Psoas muscle (tissue), 8 donors: ENCODE data around the gene FHAD1. TPM values are rescaled to one million over a fixed set of nuclear protein-coding genes. Genes with fewer than 3 reads are reported as not detected.
"Not testable (repeated sequence)": the region's sequence is repeated elsewhere in the genome, so short reads cannot be mapped to it uniquely, and the experiment has no call there.

Source experiments
- ATAC-seq, 4 donors: fragments of 200-7000 bp; cut with Tn5 transposase; one replicate each; pipeline ENCODE4 v1.9.1; 2020; ENCODE audit warnings: moderate library complexity in 3 of 4, mild to moderate bottlenecking in 2 of 4
- DNase-seq, 2 donors: peaks; one replicate each; pipeline ENCODE4 v3.0.0-alpha.2; 2020
- H3K27ac ChIP-seq: fragments of 200-600 bp; one replicate; pipeline ENCODE4 v1.8.0; 2022
- H3K27me3 ChIP-seq, 3 donors: fragments of 200-600 bp in 1 of 3; one replicate each; pipeline versions ENCODE4 v1.6.1 to v1.8.0; 2013 to 2022; ENCODE audit warnings: low read length in 2 of 3, mild to moderate bottlenecking in 2 of 3, moderate library complexity in 1 of 3; ENCODE audit not compliant: insufficient read depth in 3 of 3
- H3K36me3 ChIP-seq, 2 donors: fragments of 200-600 bp in 1 of 2; one replicate each; pipeline versions ENCODE4 v1.6.1 to v1.8.0; 2013 to 2022; ENCODE audit warnings: low read depth in 1 of 2, mild to moderate bottlenecking in 1 of 2, moderate library complexity in 1 of 2; ENCODE audit not compliant: insufficient read depth in 1 of 2
- H3K4me1 ChIP-seq: fragments of 200-600 bp; one replicate; pipeline ENCODE4 v1.8.0; 2022
- H3K4me3 ChIP-seq: fragments of 200-600 bp; one replicate; pipeline ENCODE4 v1.8.0; 2022; ENCODE audit warnings: mild to moderate bottlenecking
- H3K9me3 ChIP-seq: fragments of 200-600 bp; one replicate; pipeline ENCODE4 v1.8.0; 2022
- WGBS, 3 donors: extraction: QIAGEN DNeasy Blood & Tissue Kit; methylation state at CpG; one replicate each; pipeline versions ENCODE4 v1.1.6 to v1.1.7; 2013; 5-methylcytosine and 5-hydroxymethylcytosine counted together
- intact Hi-C, 2 donors: fragments of 100-400 bp; cut with DNase I; formaldehyde crosslinking; loops; one replicate each; pipeline versions ENCODE4 v1.11.0 to v1.14.2; 2022
- polyA plus RNA-seq, 3 donors: library from polyadenylated mRNA; stranded (reverse); fragments of 200-250 nt; gene quantifications; one replicate each; pipeline ENCODE4 v1.2.3, GENCODE V29; 2013
- total RNA-seq, 4 donors: library from RNA; stranded (reverse); fragmentation: NEBNext Ultra II Directional in 2 of 4; extraction: Animal tissue kit (Norgen Biotek cat#: 25700) in 2 of 4; gene quantifications; one replicate each; pipeline versions ENCODE4 v1.2.1 to v1.2.4, GENCODE V29; 2021 to 2023
- TF ChIP-seq, protein P1 (sequence below): fragments of 200-600 bp; IDR thresholded peaks from one replicate; pipeline ENCODE4 v1.8.0; 2022; ENCODE audit warnings: antibody characterized with exemption
- donor health status: healthy with polysubstance abuse.
- donor health status: DM: no; HTN: no; CAD: no; lungs with moderate emphysema.
- donor health status: Bipolar disorder and iron deficiency.
- donor health status: healthy.
- donor health status: DM: yes; HTN: yes; CAD: no.
- donor health status: DM: no; HTN: no; CAD: no.
- donor health status: DM: no; HTN: no; CAD: no.
- donor health status: DM: yes; HTN: yes; CAD: no.

Gene FHAD1
- total and polyA plus RNA-seq, 7 donors: 0.03 to 0.24 (median 0.06) TPM; not detected in 4

GRCh38 chr1:15384301-15384901 is 137.4 kb downstream of the FHAD1 start:
- intact Hi-C loops: no loop called here
- Histone ChIP-seq H3K4me1 (no peaks in the 10 kb centered on the region), H3K27me3 (peaks cover 0 to 41% (median 0%) of the 10 kb centered on the region in 3 donors), H3K27ac (no peak overlapping the region), H3K4me3 (no peak overlapping the region), H3K36me3 (no peaks in the 10 kb centered on the region), H3K9me3 (no peaks in the 10 kb centered on the region)
- DNase-seq: no peak
- 67 to 73% (median 67%) methylated on average over 20 of the region's 20 CpGs for WGBS, 3 donors
- TF ChIP-seq, protein P1, sequence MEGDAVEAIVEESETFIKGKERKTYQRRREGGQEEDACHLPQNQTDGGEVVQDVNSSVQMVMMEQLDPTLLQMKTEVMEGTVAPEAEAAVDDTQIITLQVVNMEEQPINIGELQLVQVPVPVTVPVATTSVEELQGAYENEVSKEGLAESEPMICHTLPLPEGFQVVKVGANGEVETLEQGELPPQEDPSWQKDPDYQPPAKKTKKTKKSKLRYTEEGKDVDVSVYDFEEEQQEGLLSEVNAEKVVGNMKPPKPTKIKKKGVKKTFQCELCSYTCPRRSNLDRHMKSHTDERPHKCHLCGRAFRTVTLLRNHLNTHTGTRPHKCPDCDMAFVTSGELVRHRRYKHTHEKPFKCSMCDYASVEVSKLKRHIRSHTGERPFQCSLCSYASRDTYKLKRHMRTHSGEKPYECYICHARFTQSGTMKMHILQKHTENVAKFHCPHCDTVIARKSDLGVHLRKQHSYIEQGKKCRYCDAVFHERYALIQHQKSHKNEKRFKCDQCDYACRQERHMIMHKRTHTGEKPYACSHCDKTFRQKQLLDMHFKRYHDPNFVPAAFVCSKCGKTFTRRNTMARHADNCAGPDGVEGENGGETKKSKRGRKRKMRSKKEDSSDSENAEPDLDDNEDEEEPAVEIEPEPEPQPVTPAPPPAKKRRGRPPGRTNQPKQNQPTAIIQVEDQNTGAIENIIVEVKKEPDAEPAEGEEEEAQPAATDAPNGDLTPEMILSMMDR: no peak
- no peak for ATAC-seq

DNA sequence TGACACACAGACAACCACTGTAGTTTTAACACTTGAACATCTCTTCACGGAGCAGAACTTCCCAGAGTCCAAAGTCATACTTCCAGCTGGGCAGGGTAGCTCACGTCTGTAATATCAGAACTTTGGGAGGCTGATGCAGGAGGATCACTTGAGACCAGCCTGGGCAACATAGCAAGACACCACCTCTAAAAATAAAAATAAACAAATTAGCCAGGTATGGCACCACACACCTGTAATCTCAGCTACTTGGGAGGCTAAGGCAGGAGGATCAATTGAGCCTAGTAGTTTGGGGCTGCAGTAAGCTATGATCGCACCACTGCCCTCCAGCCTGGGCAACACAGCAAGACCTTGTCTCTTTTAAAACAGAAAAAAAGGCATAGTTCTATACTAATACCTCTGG is 138.4 kb downstream of the FHAD1 start:
- TF ChIP-seq, protein P1: no peak
- Histone ChIP-seq H3K27me3 (peaks cover 0 to 46% (median 0%) of the 10 kb centered on the region in 3 donors), H3K9me3 (no peaks in the 10 kb centered on the region), H3K4me1 (no peaks in the 10 kb centered on the region), H3K4me3 (no peak overlapping the region), H3K27ac (no peak overlapping the region), H3K36me3 (no peaks in the 10 kb centered on the region)
- WGBS, 3 donors: 94 to 95% (median 94%) methylated on average over 3 of the region's 3 CpGs
- DNase-seq (no peak), ATAC-seq (no peak)
- intact Hi-C loops: no loop called here

DNA sequence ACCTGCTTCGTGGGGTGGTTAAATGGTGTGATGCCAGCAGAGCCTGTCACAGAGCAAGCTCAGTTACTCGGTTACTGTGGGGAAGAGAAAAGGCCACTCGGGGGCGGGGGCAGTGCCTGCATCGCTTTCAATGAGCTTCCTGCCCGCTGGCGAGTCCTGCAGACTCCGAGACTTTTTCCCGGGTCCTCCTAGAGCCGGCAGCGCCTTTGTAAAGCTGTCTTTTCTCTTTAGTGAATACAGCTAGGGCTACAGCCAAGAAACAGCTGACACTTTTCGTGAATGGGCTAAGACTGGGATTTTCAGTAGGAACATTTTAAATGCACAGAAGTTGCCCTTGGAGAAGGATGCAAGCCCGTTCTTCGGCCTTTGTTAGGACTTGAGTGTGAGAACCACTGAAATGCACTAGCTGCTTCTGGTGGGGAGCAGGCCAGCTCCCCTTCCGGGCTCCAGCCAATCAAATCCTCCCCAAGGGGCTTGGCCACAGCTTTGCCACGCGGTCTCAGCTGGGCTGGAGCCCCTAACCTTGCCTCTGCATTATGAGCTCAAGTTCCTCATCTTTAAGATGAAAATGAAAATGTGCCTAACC is 139.2 kb downstream of the FHAD1 start:
- ATAC-seq: no peak
- H3K4me1 ChIP-seq: no peaks in the 10 kb centered on the region
- H3K9me3 ChIP-seq: no peaks in the 10 kb centered on the region
- intact Hi-C loops: no loop called here
- TF ChIP-seq, protein P1: no peak
- no peaks in the 10 kb centered on the region for H3K36me3 ChIP-seq
- peaks cover 0 to 46% (median 0%) of the 10 kb centered on the region in 3 donors for H3K27me3 ChIP-seq
- H3K4me3 ChIP-seq: no peak overlapping the region
- DNase-seq: no peak
- no peak overlapping the region for H3K27ac ChIP-seq
- WGBS, 3 donors: 7 to 15% (median 9%) methylated on average over 17 of the region's 17 CpGs

- no peak overlapping the region for H3K4me3 ChIP-seq
- no peaks in the 10 kb centered on the region for H3K4me1 ChIP-seq
- no peaks in the 10 kb centered on the region for H3K9me3 ChIP-seq
- DNase-seq: no peak
- ATAC-seq: no peak
- H3K27ac ChIP-seq: no peak overlapping the region
- no peaks in the 10 kb centered on the region for H3K36me3 ChIP-seq
- TF ChIP-seq, protein P1: no peak
- 64 to 72% (median 66%) methylated on average over 15 of the region's 15 CpGs for WGBS, 3 donors
- peaks cover 0 to 46% (median 0%) of the 10 kb centered on the region in 3 donors for H3K27me3 ChIP-seq
- intact Hi-C loops: no loop called here
These were observed 141.3 kb downstream of the FHAD1 start for GRCh38 chr1:15388201-15388880.

DNA sequence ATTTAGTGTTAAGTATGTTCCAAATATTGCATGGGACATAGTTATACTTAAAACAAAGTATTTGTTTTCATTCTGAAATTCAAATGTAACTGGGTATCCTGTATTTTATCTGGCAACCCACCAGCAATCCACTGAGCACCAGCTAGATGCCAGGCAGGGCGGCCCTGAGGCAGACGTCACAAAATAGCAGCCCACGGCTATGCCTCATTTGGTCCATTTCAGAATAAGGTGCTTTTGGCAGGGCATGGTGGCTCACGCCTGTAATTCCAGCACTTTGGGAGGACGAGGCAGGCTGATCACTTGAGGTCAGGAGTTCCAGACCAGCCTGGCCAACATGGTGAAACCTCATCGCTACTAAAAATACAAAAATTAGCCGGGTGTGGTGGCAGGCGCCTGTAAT is 142.8 kb downstream of the FHAD1 start:
- H3K27ac ChIP-seq, H3K4me3 ChIP-seq, DNase-seq, H3K4me1 ChIP-seq, intact Hi-C loops, H3K36me3 ChIP-seq, H3K9me3 ChIP-seq, ATAC-seq: not testable (repeated sequence)
- peaks cover 0 to 38% (median 0%) of the 10 kb centered on the region in 3 donors for H3K27me3 ChIP-seq
- 85 to 96% (median 88%) methylated on average over 8 of the region's 8 CpGs for WGBS, 3 donors
